Lower leg skin (tissue), 4 donors: Measurements from ENCODE around the gene TMTC1. TPM values are rescaled to one million over a fixed set of nuclear protein-coding genes. Genes with fewer than 3 reads are reported as not detected.

Source experiments
- DNase-seq, 2 donors: peaks; one replicate each; pipeline ENCODE4 v3.0.0-alpha.2; 2019; ENCODE audit warnings: low spot score in 2 of 2
- H3K4me3 ChIP-seq: fragments of 200-600 bp; sonication (generic); 2 replicates; pipeline ENCODE4 v1.5.1; 2017; ENCODE audit warnings: mild to moderate bottlenecking, low read depth; ENCODE audit not compliant: poor library complexity, severe bottlenecking
- CTCF ChIP-seq, 3 donors: fragments of 450-650 bp; IDR thresholded peaks; one replicate each; pipeline ENCODE4 v1.5.1; 2016; ENCODE audit warnings: antibody characterized with exemption in 3 of 3, mild to moderate bottlenecking in 3 of 3, moderate library complexity in 2 of 3
- POLR2A ChIP-seq, 2 donors: fragments of 450-650 bp; IDR thresholded peaks; one replicate each; pipeline ENCODE4 v1.6.1; 2016 to 2017; ENCODE audit warnings: antibody characterized with exemption in 2 of 2, mild to moderate bottlenecking in 1 of 2, moderate library complexity in 1 of 2
- WGBS, 2 donors: methylation state at CpG; one replicate each; pipeline ENCODE4 v1.1.5; 2018; 5-methylcytosine and 5-hydroxymethylcytosine counted together
- intact Hi-C: fragments of 100-400 bp; cut with DNase I; formaldehyde crosslinking; loops from one replicate; pipeline ENCODE4 v1.15.0; 2023; ENCODE audit warnings: low total_unique reads
- total RNA-seq, 4 donors: library from RNA; depleted of rRNA; stranded (reverse); fragments of >200 nt; gene quantifications; one replicate each; pipeline ENCODE4 v1.1.0, GENCODE V29; 2016

Gene TMTC1
- total RNA-seq, 4 donors from 2014 or later, result 14.1 to 38.2 (median 18.5) TPM

- WGBS, 2 donors, result 83 to 84% methylated on average over 3 of the region's 3 CpGs
- H3K4me3 ChIP-seq, result no peak overlapping the region
- intact Hi-C loops, result no loop called here
- TF ChIP-seq POLR2A (IDR thresholded peaks at IDR 0.05) (no peak), CTCF (IDR thresholded peaks at IDR 0.05) (no peak)
- DNase-seq, result no peak
Observed at GRCh38 chr12:29771165-29771564, 12.6 kb downstream of the TMTC1 start.

GRCh38 chr12:29769162-29769858 lies 14.4 kb downstream of the TMTC1 start:
- peak in 1 of 2 donors; percentile 43 for DNase-seq
- TF ChIP-seq CTCF (IDR thresholded peaks at IDR 0.05), result no peak
- TF ChIP-seq POLR2A (IDR thresholded peaks at IDR 0.05), result no peak
- 68 to 77% methylated on average over 4 of the region's 4 CpGs for WGBS, 2 donors
- intact Hi-C loops, result no loop called here
- no peak overlapping the region for H3K4me3 ChIP-seq

GRCh38 chr12:29768372-29768771 lies 15.4 kb downstream of the TMTC1 start:
- no peak for TF ChIP-seq POLR2A (IDR thresholded peaks at IDR 0.05)
- TF ChIP-seq CTCF (IDR thresholded peaks at IDR 0.05), result no peak
- no peak for DNase-seq
- H3K4me3 ChIP-seq, result no peak overlapping the region
- WGBS, 2 donors, result 40 to 61% methylated on average over 2 of the region's 2 CpGs
- intact Hi-C loops, result no loop called here

- no peak for TF ChIP-seq POLR2A (IDR thresholded peaks at IDR 0.05)
- no peak for TF ChIP-seq CTCF (IDR thresholded peaks at IDR 0.05)
- intact Hi-C loops, result no loop called here
- H3K4me3 ChIP-seq, result no peak overlapping the region
- no peak for DNase-seq
Observed at GRCh38 chr12:29763301-29763683, 20.4 kb downstream of the TMTC1 start.

GRCh38 chr12:29762637-29763300 lies 21.0 kb downstream of the TMTC1 start:
- no peak for TF ChIP-seq CTCF (IDR thresholded peaks at IDR 0.05)
- whole genome bisulfite sequencing, 2 donors, result 42 to 47% methylated on average over 7 of the region's 7 CpGs
- DNase-seq, result peak in 1 of 2 donors; percentile 36
- intact Hi-C loops, result no loop called here
- no peak overlapping the region for H3K4me3 ChIP-seq
